T-helper 2 cell treated with Interferon-gamma antibody and Interleukin-4, amounts not matched to agents 5 μg/mL and 100 μg/mL, for 36 hours (primary cell): ENCODE results near the gene GPR18.

ENCODE experiments used
- DNase-seq: peaks from one replicate; pipeline ENCODE4 v3.0.0; 2021; ENCODE audit warnings: low spot score
- H3K27ac Mint-ChIP-seq: one replicate; pipeline ENCODE4 v1.8.0; 2021; ENCODE audit warnings: mild to moderate bottlenecking, mixed read lengths
- H3K27me3 Mint-ChIP-seq: one replicate; pipeline ENCODE4 v1.8.0; 2021; ENCODE audit warnings: low read depth, mixed read lengths
- H3K36me3 Mint-ChIP-seq: one replicate; pipeline ENCODE4 v1.8.0; 2021; ENCODE audit warnings: low read depth, mixed read lengths
- H3K4me1 Mint-ChIP-seq: one replicate; pipeline ENCODE4 v1.8.0; 2021; ENCODE audit warnings: low read depth, mixed read lengths
- H3K4me3 Mint-ChIP-seq: one replicate; pipeline ENCODE4 v1.8.0; 2022; ENCODE audit warnings: mild to moderate bottlenecking, moderate library complexity, mixed read lengths
- H3K9me3 Mint-ChIP-seq: one replicate; pipeline ENCODE4 v1.8.0; 2021; ENCODE audit warnings: mixed read lengths

GPR18 gene

DNA sequence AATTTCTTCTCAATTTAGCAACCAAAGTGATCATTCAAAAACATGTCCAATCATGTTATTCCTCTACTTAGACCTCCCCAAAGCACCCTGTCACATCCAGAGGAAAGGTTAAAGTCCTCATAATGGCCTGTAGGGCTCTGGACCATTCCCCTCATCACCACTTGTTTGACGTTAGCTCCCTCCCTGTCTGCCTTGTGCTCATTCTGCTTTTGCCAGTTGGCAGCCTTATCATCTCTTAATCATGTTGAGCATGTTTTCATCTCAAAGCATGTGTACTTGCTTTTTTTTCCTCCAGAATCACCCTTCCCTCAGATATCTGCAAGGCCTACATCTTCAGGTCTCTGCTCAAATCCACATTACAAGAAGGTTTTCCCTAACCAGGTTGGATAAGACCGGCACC lies 31.7 kb downstream of the GPR18 start:
- no peak for DNase-seq
- H3K36me3 Mint-ChIP-seq: peaks cover 35% of the 10 kb centered on the region
- H3K4me1 Mint-ChIP-seq: peaks cover 73% of the 10 kb centered on the region
- H3K27me3 Mint-ChIP-seq: no peaks in the 10 kb centered on the region
- H3K9me3 Mint-ChIP-seq: peaks cover 11% of the 10 kb centered on the region
- H3K27ac Mint-ChIP-seq: peak overlapping the region; percentile 42
- H3K4me3 Mint-ChIP-seq: peak overlapping the region; percentile 11

DNA sequence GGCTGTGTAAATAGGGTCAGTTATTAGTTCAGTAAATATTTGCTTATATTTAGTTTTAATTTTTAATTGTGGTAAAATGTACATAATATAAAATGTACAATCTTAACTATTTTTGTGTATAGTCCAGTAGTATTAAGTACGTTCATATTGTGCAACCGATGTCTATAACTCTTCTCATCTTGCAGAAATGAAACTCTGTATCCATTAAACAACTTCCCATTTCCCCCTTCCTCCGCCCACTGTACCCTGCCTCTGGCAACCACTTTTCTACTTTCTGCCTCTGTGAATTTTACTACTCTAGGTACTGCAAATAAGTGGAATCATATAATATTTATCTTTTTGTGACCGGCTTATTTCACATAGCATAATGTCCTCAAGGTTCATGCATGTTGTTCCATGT lies 33.1 kb downstream of the GPR18 start:
- Mint-ChIP-seq H3K4me1 (peaks cover 82% of the 10 kb centered on the region), H3K36me3 (peaks cover 35% of the 10 kb centered on the region), H3K27ac (no peak overlapping the region), H3K9me3 (peaks cover 11% of the 10 kb centered on the region), H3K27me3 (no peaks in the 10 kb centered on the region), H3K4me3 (no peak overlapping the region)
- no peak for DNase-seq

DNA sequence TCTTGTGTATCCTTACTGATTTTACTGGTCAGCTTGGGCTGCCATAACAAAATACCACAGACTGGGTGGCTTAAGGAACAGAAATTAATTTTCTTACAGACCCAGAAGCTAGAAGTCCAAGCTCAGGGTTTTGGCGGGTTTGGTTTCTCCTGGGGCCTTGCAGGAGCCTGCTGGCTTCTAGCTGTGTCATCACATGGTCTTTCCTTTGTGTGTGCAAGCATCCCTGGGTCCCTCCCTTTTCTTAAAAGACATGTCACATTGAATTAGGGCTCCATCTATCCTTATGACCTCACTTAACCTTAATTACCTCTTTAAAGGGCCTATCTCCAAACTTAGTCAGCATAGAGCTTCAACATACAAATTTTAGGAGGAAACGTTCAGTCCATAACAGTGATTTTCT lies 34.2 kb downstream of the GPR18 start:
- H3K27ac Mint-ChIP-seq: no peak overlapping the region
- H3K4me1 Mint-ChIP-seq: peaks cover 82% of the 10 kb centered on the region
- H3K9me3 Mint-ChIP-seq: peaks cover 11% of the 10 kb centered on the region
- DNase-seq: no peak
- no peak overlapping the region for H3K4me3 Mint-ChIP-seq
- no peaks in the 10 kb centered on the region for H3K27me3 Mint-ChIP-seq
- peaks cover 38% of the 10 kb centered on the region for H3K36me3 Mint-ChIP-seq

DNA sequence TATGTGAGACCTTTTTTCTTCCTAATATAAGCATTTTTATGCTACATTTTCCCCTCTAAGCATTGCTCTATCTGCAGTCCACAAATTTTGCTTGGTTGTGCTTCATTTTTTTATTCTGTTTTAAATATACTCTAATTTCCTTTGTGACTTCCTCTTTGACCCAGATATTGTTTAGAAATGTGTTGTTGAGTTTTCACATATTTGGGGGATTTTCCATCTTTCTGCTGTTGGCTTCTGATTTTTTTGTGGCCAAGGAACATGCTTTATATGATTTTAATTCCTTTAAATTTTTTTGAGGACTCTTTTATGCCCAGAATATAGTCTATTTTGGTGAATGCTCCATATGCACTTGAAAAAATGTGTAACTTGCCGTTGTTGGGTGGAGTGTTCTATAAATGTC lies 34.6 kb downstream of the GPR18 start:
- no peak overlapping the region for H3K4me3 Mint-ChIP-seq
- H3K4me1 Mint-ChIP-seq: peaks cover 82% of the 10 kb centered on the region
- DNase-seq: no peak
- peak overlapping the region; percentile 17 for H3K27ac Mint-ChIP-seq
- H3K9me3 Mint-ChIP-seq: peaks cover 11% of the 10 kb centered on the region
- peaks cover 40% of the 10 kb centered on the region for H3K36me3 Mint-ChIP-seq
- no peaks in the 10 kb centered on the region for H3K27me3 Mint-ChIP-seq

DNA sequence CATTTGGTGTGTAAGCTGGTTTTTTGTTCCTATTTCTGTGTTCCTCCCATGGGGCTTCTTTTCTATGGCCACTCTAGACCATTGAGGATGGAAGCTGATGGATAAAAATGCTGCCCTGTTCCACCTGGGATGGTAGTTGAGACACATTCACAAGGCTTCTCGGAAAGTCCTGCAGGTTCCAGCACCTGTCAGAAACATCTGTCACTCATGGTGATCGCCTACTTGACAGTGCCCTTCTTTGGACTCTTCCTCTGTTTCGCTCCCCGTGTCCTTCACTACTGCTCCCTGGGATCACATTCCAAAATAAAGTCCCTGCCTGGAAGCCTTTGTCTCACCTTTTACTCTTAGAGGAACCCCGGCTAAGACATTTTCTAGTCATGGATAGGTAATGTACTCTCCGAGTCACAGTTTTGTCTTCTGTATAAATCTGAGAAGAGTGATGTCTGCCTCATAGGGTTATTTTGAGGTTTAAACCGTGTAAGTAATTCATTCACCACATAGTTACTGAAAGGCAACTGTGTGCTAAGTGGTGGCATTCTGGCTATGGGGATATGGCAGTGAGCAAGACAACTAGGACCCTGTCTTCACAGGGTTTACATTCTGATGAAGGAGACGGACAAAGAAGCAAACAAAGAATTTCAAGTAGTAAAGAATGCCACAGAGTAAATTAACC lies 36.5 kb downstream of the GPR18 start:
- Mint-ChIP-seq H3K36me3 (peaks cover 37% of the 10 kb centered on the region), H3K27ac (peak overlapping the region; percentile 34)

DNA sequence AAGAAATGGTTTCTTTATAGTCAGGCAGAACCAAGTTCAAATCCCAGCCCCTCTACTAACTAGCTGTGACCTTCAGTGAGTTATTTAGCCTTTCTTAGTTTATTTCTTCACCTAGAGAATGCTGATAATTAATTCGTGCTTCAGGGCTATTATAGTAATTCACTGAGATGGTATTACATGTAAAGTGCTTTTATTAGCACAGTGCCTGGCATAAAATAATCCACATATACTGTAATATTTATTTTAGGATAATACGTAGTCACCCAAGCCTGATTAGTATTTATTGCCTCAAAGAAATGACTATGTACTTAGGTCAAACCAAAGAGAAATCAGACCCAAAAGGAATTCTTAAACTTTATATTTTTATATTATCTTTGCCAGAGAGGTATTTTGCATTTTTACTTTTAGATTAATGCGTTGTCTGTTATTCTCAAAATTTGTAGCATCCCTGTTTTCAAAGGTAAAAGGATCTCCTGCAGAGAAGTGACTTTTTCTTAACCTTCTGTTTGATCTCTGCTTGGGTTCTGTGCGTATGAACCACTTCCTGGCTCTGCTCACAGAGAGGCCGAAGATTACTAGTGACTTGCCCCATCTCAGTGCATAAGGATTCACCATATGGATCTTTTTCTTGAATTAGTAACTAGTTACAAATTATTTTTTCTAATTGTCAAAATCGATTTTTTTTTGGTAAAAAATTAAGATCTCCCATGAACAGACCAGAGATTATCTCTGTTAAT lies 37.8 kb downstream of the GPR18 start:
- H3K4me1 Mint-ChIP-seq: peaks cover 83% of the 10 kb centered on the region

More for the DNA sequence above, 36.5 kb downstream of the GPR18 start:
- Mint-ChIP-seq H3K9me3 (peaks cover 11% of the 10 kb centered on the region), H3K4me1 (peaks cover 86% of the 10 kb centered on the region), H3K27me3 (no peaks in the 10 kb centered on the region), H3K4me3 (peak overlapping the region; percentile 25)
- no peak for DNase-seq

DNA sequence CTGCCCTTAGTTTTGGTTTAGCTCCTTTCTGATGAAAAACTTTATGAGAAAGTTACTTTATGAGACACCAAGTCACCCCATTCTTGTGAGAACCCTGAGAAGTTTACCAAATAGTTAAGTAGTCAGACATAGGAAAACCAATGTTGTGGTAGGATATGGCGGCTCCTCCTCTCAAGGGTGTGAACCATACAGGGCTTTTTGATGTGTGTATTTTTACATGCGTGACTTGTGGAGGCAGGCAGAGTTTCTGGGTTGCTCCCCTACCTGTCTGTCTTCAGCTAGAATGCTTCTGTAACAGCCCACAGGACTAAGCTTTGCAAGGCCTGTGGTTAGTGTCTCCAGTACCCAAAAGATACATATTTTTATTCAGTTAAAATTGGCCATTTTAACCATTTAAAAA lies 39.2 kb downstream of the GPR18 start:
- Mint-ChIP-seq H3K27ac (peak overlapping the region; percentile 88), H3K9me3 (peaks cover 11% of the 10 kb centered on the region), H3K4me1 (peaks cover 87% of the 10 kb centered on the region), H3K36me3 (peaks cover 36% of the 10 kb centered on the region), H3K4me3 (peak overlapping the region; percentile 79), H3K27me3 (no peaks in the 10 kb centered on the region)
- peak; percentile 66 for DNase-seq

More for the DNA sequence above, 37.8 kb downstream of the GPR18 start:
- H3K36me3 Mint-ChIP-seq: peaks cover 38% of the 10 kb centered on the region
- no peaks in the 10 kb centered on the region for H3K27me3 Mint-ChIP-seq
- H3K9me3 Mint-ChIP-seq: peaks cover 11% of the 10 kb centered on the region
- no peak for DNase-seq
- H3K4me3 Mint-ChIP-seq: peak overlapping the region; percentile 64
- peak overlapping the region; percentile 75 for H3K27ac Mint-ChIP-seq

DNA sequence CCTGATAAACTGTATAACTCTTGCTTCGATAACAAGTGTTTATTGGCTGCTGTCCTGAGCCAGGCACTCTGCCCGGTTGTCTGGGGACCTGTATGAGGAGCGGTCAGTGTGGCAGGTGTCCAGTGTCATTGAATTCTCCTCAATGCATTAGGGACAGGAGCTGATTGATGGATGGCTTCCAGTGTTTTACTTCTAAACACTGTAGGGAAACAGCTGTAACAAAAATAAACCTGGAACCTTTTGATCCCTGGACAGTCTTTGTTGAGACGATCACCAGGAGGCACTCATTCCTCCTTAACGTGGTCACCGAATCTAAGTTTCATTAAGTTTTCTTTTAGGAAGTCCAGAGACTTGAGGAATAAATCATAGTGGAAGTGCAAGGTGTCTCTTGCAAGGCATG lies 39.6 kb downstream of the GPR18 start:
- Mint-ChIP-seq H3K9me3 (peaks cover 9% of the 10 kb centered on the region), H3K36me3 (peaks cover 33% of the 10 kb centered on the region), H3K4me3 (peak overlapping the region; percentile 79), H3K27me3 (no peaks in the 10 kb centered on the region), H3K4me1 (peaks cover 83% of the 10 kb centered on the region), H3K27ac (peak overlapping the region; percentile 88)
- no peak for DNase-seq

DNA sequence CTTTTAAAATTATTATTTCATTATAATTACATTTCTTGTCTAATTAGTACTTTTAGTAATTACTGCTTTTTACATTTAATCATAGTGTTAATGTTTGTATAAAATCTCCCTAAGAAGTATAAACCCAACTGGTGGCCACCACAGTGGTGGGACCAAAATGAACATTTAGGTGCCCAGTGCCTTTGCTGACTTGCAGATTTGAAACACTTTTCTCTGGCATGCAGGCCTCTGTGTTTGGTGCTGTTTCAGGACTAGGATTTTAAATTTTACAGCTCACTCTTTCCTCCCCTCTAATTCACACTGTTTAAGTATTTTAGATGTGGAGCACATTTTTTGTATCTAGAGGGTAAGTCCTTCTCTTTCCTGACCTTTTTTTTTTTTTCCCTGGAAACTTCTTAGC lies 40.1 kb downstream of the GPR18 start:
- no peak for DNase-seq
- H3K27ac Mint-ChIP-seq: peak overlapping the region; percentile 88
- peaks cover 5% of the 10 kb centered on the region for H3K9me3 Mint-ChIP-seq
- peaks cover 29% of the 10 kb centered on the region for H3K36me3 Mint-ChIP-seq
- H3K4me1 Mint-ChIP-seq: peaks cover 79% of the 10 kb centered on the region
- peak overlapping the region; percentile 79 for H3K4me3 Mint-ChIP-seq
- H3K27me3 Mint-ChIP-seq: no peaks in the 10 kb centered on the region

DNA sequence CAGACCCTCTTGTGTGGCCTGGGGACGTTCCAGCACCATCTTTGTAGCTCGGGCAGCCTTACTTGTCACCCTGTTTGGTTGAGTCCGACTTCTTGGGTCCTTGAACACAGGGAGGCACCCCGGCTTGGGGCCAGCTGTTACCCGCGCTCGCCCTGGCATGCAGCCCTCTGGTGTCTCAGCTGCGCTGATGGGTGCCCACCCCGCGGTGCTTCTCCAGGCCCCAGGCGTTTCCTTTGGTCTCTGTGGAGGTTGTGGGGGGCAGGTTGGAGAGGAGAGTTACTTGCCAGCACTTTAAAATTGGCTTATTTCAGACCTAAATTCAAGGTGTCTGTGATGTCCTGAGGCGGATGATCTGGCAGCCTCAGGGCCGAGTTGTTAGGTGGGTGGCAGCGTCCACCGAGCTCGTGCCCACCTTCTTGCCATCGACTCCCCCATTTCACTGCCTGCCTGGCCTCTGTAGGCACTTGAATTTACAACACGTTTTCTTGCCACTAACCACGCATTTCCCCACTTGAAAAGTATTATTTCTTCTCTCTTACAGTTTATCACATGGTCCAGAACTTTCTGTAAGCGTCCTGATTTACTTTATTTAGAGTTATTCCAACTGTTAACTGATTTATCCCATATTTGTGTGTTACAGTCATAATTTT lies 40.6 kb downstream of the GPR18 start:
- Mint-ChIP-seq H3K4me3 (peak overlapping the region; percentile 61), H3K27ac (peak overlapping the region; percentile 68), H3K36me3 (peaks cover 25% of the 10 kb centered on the region), H3K9me3 (no peaks in the 10 kb centered on the region), H3K27me3 (no peaks in the 10 kb centered on the region), H3K4me1 (peaks cover 74% of the 10 kb centered on the region)
- DNase-seq: no peak

DNA sequence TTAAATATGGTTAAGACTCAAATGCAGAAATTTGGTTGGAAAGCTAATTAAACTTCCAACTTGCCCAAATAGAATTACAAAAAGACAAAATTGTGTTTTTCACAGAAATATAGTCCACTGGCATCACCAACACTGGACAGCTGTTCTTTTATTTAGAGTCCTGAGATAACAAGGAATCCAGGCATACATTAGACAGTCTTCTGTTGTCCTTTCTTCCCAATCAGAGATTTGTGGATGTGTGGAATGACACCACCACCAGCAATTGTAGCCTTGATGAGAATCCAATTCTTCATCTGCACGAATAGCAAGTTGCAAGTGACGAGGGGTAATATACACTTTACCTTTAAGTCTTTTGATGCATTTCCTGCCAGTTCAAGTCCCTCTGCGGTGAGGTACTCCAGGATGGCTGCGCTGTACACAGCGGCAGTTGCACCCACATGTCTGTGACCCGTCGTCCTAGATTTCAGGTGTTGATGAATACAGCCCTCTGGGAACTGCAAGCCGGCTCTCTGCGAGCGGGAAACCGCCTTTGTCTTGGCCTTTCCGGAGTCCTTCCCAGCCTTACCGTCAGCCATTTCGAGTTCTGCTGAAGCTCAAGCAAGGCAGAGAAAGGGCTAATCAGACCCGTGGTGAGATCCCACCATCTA lies 42.9 kb downstream of the GPR18 start:
- DNase-seq: peak; percentile 69
- Mint-ChIP-seq H3K9me3 (no peaks in the 10 kb centered on the region), H3K36me3 (peaks cover 24% of the 10 kb centered on the region), H3K4me3 (peak overlapping the region; percentile 86), H3K27me3 (no peaks in the 10 kb centered on the region), H3K4me1 (peaks cover 61% of the 10 kb centered on the region), H3K27ac (peak overlapping the region; percentile 93)

DNA sequence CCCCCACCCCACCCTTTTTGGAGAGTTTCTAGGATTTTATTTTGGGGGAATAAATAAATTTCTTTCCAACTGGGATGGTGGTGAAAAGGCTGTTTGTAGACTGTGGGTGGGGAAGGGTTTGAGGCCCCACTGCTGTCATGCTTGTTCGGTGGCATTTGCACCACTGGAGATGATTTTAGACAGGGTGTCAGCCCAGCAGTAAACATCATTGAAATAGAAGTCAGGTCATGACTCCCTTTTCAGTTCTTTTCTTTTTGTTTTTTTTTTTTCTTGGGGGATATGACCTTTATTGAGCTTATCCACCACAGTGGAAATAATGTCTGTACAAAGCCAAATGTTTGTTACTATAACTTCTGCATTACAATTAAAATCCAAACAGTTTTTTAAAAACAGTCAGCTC lies 43.4 kb downstream of the GPR18 start:
- peak overlapping the region; percentile 86 for H3K4me3 Mint-ChIP-seq
- H3K27ac Mint-ChIP-seq: peak overlapping the region; percentile 93
- no peak for DNase-seq
- peaks cover 24% of the 10 kb centered on the region for H3K36me3 Mint-ChIP-seq
- no peaks in the 10 kb centered on the region for H3K27me3 Mint-ChIP-seq
- H3K4me1 Mint-ChIP-seq: peaks cover 60% of the 10 kb centered on the region
- no peaks in the 10 kb centered on the region for H3K9me3 Mint-ChIP-seq

DNA sequence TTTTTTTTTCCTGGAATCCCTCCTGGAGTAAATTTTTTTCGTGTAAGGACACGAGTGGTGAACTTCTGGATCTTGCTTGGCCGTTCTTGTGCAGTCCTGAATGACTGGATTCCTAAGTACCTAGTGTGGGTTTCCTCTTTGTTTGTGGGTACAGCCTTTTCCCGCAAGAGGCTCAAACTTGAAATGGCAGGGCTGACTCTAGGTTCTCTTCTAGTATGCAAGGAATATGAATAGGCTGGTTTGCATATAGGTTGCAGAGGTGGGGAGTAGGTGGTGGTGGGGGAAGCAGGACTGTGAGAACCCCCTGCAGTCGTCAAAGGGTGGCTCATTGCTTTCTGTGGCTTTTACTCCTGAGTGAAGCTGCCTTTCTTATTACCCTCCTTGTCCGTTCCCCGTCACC lies 43.9 kb downstream of the GPR18 start:
- Mint-ChIP-seq H3K27me3 (no peaks in the 10 kb centered on the region), H3K27ac (peak overlapping the region; percentile 93), H3K4me3 (peak overlapping the region; percentile 86), H3K9me3 (no peaks in the 10 kb centered on the region), H3K4me1 (peaks cover 57% of the 10 kb centered on the region), H3K36me3 (peaks cover 24% of the 10 kb centered on the region)
- DNase-seq: peak; percentile 74
